RKO (cell line): Measurements from ENCODE around the gene IDE.
A peak's percentile ranks its signal among the peaks of the same experiment; 100 is the strongest.
"Not testable (repeated sequence)": the region's sequence is repeated elsewhere in the genome, so short reads cannot be mapped to it uniquely, and the experiment has no call there.

Source experiments
- DNase-seq: peaks from one replicate; pipeline ENCODE4 v3.0.0-alpha.2; 2016; ENCODE audit warnings: low spot score

Gene IDE

DNA sequence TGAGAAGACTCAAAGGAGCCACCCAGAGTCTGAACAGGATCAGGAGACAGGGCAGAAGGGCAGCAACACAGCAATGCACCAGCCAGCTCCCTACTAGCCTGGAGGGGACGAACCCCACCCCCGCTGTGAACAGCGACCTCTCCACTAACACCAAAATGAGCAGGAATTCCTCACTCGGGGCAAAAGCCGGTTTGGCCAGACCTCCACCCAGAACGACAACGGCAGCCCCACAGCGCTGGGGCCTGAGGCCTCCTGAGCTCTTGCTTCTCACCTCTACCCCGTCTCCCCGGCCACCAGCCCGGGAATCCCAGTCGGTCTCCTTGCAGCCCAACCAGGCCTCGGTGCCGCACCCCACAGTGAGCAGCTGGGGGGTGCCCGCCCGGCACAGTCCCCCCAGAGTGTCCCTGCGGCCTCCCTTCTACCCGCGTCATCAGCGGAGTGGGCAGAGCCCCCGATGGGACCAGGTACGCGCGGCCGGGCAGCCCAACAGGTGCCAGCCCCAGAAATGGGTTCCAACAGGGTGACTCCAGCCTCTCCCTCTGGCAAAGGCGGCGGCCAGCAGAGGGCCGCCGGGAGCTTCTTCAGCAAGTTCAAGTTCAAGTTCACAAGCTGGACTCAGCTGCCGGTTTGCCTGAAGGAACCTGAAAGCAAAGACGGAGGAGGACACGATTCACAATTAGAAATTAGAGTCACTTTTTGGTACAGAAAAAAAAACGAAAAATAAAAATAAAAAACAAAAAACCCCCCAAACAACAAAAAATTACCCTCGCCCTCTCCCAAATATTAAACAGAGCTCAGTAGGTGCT, 153.9 kb downstream of the IDE start:
- no peak for DNase-seq

DNA sequence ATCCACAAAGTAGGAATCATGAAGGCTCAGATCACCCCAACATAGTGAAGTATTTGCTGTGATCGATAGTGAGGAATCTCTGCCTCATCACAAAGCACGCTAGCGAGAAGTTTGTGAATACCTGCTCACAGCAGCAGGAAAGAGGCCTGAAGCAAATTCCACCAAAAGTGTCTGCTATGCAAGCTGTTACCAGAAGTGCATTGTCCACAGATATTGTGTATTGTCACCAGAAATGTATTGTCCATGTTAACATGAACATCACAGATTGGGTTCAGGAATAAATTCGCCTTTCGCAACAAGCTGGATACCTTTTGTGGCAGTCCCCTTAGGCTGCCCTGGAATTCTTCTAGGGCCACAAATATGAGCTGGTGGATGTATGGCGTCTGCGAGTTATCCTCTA, 155.0 kb downstream of the IDE start:
- no peak for DNase-seq

DNA sequence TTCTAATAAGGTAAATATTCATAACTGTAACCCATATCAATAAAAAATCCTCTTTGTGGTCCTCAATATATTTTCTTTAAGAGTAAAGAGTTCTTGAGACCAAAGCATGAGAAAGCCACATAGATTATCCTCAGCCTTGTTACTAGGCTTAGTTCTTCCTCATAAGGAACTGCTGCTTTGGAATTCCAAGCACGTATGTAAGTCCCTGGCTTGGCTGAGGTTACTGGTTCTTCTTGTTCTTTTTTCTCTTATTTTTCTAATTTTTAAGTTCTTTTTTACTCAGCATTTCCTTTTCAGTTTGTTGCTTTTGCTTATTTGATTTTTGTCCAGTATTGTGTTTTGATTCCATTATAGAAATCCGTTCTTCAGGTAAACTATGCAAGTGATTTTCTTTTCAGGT, 155.7 kb downstream of the IDE start:
- no peak for DNase-seq

DNA sequence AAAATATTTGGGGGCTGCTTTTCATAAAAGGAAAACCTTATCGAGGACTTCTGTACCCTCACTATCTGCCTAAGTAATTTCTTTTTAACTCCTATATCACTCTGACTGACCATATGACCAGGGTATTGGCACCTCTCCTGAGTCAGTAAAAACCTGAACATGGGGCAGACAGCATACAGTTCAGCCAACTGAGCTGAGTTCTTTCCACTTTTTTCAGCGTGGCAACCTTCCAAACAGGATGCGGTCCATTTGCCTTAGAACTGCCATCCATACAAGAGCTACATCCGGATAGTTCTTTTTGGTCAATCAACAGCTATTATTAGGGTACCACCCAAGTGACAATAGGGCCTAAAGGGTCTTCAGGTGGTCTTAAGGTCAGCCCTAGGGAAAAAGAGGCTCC, 160.4 kb downstream of the IDE start:
- DNase-seq: no peak

DNA sequence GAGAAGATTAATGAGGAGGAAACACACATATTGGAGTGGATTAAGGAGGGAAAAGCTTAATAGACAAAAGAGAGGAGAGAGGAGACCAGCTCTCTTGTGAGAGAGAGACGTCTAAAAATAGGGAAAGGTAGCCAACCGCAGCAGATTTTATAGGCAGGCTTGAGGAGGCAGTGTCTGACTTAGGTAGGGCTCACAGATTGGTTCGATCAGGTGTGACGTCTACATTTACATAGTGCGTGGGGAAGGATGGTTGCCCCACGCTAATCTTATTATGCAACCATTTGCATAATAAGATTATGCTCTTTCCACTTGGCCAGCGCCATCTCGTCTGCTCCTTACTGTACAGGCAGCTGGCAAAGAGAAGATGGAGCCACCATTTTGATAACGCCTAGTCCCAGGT, 160.9 kb downstream of the IDE start:
- no peak for DNase-seq

DNA sequence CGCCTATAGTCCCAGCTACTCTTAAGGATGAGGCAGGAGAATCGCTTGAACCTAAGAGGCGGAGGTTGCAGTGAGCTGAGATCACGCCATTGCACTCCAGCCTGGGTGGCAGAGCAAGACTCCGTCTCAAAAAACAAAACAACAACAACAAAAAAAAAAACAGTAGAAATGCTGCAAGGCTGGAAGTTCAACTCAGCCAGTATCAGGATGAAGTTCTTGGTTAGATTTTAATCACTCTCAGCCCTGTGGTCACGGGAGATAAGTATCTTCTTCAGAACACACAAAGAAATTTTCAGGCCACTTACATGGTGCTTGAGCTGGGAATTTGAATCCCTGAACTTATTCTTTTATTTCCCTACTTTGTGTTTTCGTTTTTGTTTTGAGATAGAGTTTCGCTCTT, 162.5 kb downstream of the IDE start:
- DNase-seq: no peak

DNA sequence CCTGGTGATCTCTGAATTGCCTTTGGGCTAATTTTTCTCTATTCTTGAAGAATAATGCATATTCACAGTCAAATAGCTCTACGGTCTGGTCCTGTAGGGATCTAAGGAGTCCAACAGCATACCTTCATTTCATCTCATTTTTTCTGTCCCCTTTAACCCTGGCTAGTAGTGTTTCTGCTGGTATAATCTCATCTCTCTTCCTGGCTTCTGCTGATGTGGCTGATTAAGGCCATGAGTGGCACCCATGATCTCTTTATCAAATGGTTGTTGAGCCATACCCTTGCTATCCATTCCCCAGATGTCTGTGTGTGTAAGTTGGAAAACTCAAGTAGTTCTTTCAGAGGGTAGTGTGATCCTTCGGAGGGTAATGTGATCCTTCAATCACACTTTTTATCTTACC, 163.4 kb downstream of the IDE start:
- no peak for DNase-seq

DNA sequence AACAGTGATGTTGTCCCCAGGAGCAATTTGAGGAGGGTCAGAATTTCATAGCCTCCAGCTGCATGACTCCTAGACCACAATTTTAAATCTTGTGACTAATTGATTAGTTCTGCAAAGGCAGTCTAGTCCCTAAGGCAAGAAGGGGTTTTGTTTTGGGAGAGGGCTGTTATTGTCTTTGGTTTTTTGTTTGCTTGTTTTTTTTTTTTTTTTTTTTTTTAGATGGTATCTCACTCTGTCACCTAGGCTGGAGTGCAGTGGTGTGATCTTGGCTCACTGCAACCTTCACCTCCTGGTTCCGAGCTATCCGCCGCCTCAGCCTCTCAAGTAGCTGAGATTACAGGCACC, 165.9 kb downstream of the IDE start:
- DNase-seq: no peak

DNA sequence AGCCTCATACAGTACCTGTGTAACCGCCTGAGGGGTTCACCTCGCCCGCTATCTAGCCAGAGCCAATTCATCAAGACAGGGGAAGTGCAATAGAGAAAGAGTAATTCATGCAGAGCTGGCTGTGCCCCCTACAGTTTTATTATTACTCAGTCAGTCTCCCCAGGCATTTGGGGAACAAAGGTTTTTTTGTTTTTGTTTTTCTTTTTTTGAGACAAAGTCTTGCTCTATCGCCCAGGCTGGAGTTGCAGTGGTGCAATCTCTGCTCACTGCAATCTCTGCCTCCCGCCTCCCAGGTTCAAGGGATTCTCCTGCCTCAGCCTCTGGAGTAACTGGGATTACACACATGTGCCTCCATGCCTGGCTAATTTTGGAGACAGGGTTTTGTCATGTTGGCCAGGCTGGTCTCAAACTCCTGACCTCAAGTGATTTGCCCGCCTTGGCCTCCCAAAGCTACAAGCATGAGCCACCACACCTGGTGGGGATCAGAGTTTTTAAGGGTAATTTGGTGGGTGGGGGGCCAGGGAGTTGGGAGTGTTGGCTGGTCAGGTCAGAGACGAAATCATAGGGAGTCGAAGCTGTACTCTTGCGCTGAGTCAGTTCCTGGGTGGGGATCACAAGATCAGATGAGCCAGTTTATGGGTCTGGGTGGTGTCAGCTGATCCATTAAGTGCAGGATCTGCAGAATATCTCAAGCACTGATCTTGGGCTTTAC, 166.4 kb downstream of the IDE start:
- DNase-seq: peak; percentile 28

DNA sequence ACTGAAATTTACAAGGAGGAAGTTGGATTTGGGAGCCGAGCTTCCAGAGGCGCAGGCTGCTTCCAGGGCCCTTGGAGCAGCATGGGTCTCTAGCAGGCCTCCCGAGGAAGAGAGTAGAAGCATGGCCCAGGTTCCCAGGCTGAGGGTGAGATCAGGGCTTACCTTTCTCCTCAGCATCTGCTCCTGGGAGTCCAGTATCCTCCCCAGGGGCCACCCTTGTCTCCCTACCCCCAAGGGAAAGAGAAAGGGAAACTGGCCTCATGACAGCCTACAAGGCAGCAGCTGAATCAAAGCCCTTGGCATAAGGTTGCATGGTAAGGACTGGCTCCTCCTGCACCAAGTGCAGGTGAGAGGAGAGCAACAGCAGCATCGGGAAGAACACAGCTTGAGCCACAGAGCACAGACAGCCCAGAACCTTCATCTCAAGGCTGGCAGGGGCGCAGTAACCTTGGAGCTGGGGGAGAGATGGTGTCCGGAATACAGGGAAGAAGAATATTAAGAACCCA, 168.4 kb downstream of the IDE start:
- DNase-seq: no peak

DNA sequence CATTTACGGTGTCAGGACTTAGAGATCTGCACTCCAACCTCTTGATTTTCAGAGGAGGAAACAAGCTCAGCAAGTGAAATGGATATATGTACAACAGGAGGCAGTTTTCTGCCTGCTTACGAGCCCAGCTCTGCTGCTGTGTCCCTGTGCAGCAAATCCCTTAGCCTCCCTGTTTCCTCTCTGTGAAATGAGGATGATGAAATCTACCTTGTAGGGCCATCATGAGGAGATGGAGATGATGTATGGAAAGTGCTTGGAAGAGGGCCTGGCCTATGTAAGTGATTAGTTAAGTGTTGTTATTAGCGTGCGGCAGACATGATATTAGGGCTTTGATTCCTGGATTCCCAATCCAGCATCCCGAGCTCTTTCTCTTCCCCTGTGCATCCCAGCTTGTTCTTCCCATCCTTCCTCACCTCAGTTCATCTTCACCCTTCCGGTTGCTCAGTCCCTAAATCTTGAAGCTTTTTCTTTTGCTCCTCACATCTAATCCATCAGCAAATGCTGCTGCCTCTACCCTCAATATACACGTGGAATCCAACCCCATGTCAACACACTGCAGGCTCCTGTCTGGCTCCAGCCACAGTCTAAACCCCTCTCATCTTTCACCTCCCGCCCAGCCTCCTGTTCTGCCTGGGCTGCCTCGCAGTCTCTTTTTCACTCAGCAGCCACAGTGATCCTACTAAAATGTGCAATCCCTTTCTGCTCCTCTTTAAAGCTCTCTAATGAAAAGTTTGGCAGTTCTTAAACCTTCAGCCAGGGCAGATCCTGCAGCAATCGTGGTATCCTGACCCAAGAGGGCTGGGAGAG, 169.1 kb downstream of the IDE start:
- DNase-seq: no peak

DNA sequence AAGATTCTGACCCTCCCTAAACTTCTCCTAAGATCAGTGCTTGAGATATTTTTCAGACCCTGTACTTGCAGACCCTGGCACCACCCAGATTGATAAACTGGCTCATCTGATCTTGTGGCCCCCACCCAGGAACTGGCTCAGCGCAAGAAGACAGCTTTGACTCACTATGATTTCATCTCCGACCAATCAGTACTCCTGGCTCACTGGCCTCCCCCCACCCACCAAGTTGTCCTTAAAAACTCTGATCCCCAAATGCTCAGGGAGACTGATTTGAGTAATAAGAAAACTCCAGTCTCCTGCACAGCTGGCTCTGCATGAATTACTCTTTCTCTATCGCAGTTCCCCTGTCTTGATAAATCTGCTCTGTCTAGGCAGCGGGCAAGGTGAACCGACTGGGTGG, 171.7 kb downstream of the IDE start:
- not testable (repeated sequence) for DNase-seq
